Tibial nerve (tissue), 4 donors: ENCODE results near the gene COL4A1. TPM values are rescaled to one million over a fixed set of nuclear protein-coding genes. Genes with fewer than 3 reads are reported as not detected.
A peak's percentile ranks its signal among the peaks of the same experiment; 100 is the strongest.

ENCODE experiments used
- DNase-seq, 2 donors: peaks; one replicate each; pipeline ENCODE4 v3.0.0-alpha.2; 2019; ENCODE audit warnings: low spot score in 2 of 2
- H3K27ac ChIP-seq, 4 donors: fragments of 200-600 bp; sonication (generic) in 3 of 4; one replicate each; pipeline ENCODE4 v1.5.1; 2017 to 2019; ENCODE audit warnings: mild to moderate bottlenecking in 1 of 4
- H3K27me3 ChIP-seq, 2 donors: fragments of 200-600 bp; sonication (generic) in 1 of 2; one replicate each; pipeline versions ENCODE4 v1.5.1 to v1.6.0; 2017 to 2019
- H3K36me3 ChIP-seq, 3 donors: fragments of 200-600 bp; sonication (generic); one replicate each; pipeline ENCODE4 v1.5.1; 2018 to 2019
- H3K4me1 ChIP-seq, 4 donors: fragments of 200-600 bp; sonication (generic) in 3 of 4; one replicate each; pipeline ENCODE4 v1.5.1; 2017 to 2019
- H3K4me3 ChIP-seq, 4 donors: fragments of 200-600 bp; sonication (generic) in 3 of 4; one replicate each; pipeline ENCODE4 v1.5.1; 2017 to 2019; ENCODE audit warnings: mild to moderate bottlenecking in 1 of 4, moderate library complexity in 1 of 4
- H3K9me3 ChIP-seq, 4 donors: fragments of 200-600 bp; sonication (generic) in 3 of 4; one replicate each; pipeline ENCODE4 v1.5.1; 2017 to 2019
- CTCF ChIP-seq, 5 experiments: fragments of 200-600 bp in 3 of 5; fragments of 450-650 bp in 2 of 5; sonication (generic) in 3 of 5; IDR thresholded peaks; one replicate each; pipeline ENCODE4 v1.5.1; 2016 to 2019; ENCODE audit warnings: antibody characterized with exemption in 5 of 5, mild to moderate bottlenecking in 3 of 5, moderate library complexity in 2 of 5
- EP300 ChIP-seq, 2 donors: sonication (generic); formaldehyde crosslinking; IDR thresholded peaks; one replicate each; pipeline ENCODE4 v1.6.1; 2017; ENCODE audit warnings: antibody characterized with exemption in 2 of 2, mild to moderate bottlenecking in 1 of 2
- POLR2A ChIP-seq, 2 donors: fragments of 450-650 bp; IDR thresholded peaks; one replicate each; pipeline ENCODE4 v1.6.1; 2017; ENCODE audit warnings: antibody characterized with exemption in 2 of 2, mild to moderate bottlenecking in 2 of 2, moderate library complexity in 2 of 2
- WGBS, 2 donors: methylation state at CpG; one replicate each; pipeline ENCODE4 v1.1.5; 2018; 5-methylcytosine and 5-hydroxymethylcytosine counted together
- total RNA-seq, 4 donors: library from RNA; depleted of rRNA; stranded (reverse); fragments of >200 nt; gene quantifications; one replicate each; pipeline ENCODE4 v1.1.0, GENCODE V29; 2016

Gene COL4A1
- total RNA-seq, 4 donors from 2014 or later: 385 to 583 (median 526) TPM

DNA sequence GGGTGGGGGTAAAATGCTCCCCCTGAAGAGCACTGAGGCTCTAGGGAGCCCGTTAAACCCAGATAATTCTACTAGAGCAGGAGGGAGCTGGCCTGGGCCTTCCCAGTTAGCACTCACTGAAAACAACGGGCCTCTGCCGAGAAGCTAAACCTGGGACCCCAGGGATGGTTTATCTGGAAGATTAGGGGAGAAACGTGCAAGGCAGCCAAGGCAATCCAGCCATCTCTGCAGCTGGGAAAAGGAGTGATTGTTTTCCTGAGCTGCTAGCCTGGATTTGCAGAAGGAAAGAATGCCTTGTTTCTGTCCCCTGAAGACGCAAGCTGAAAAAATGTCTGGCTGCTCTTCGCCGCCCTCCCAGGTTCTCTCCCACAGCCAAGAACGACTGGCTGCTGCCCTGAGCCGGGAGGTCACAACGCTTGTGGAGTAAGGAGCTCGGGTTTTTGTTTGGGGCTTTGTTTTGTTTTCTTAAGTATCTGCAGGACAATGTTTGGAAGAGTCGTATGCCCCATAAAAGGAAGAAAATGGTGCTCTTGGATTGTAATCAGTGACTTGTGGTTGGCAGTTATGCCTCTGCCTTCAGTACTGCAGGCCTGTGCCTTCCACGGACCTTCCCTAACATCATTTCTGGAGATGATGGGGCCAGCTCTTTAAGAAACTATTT, 31.6 kb upstream of the COL4A1 start:
- H3K4me3 ChIP-seq: no peak overlapping the region
- H3K36me3 ChIP-seq: no peaks in the 10 kb centered on the region
- TF ChIP-seq EP300 (IDR thresholded peaks at IDR 0.05) (peak; percentile 40 to 84), CTCF (IDR thresholded peaks at IDR 0.05) (no peak)
- H3K27ac ChIP-seq: peak overlapping the region; percentile 45 to 90 (median 80)
- H3K9me3 ChIP-seq: no peaks in the 10 kb centered on the region
- H3K4me1 ChIP-seq: peaks cover 3 to 98% (median 51%) of the 10 kb centered on the region in 4 donors
- WGBS, 2 donors: 11 to 18% methylated on average over 13 of the region's 13 CpGs
- peak; percentile 48 to 62 for DNase-seq
- no peaks in the 10 kb centered on the region for H3K27me3 ChIP-seq

GRCh38 chr13:110337247-110337646, 30.3 kb upstream of the COL4A1 start:
- H3K4me1 ChIP-seq: peaks cover 3 to 98% (median 51%) of the 10 kb centered on the region in 4 donors
- no peak overlapping the region for H3K4me3 ChIP-seq

DNA sequence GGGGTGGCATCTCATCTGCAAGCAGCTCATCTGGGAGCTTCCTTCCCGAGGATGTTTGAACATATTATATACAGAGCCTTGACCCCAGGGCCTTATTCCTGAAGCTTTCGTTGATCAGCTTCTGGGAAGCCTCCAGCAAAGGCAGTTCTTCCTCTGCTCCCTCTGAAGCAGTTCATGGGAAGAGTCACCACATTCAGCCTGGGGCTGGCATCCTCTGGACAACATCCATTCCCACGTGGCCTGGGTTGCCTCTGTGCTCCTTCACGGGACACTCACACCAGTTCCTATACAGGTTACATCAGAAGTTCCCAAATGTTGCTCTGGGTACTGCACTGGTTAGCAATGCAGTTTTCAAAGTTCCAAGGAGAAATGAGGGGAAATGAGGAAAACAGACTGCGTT, 29.7 kb upstream of the COL4A1 start:
- DNase-seq: no peak
- WGBS, 2 donors: 42 to 48% methylated on average over 5 of the region's 5 CpGs
- TF ChIP-seq CTCF (IDR thresholded peaks at IDR 0.05): no peak
- no peak for TF ChIP-seq POLR2A (IDR thresholded peaks at IDR 0.05)
- TF ChIP-seq EP300 (IDR thresholded peaks at IDR 0.05): no peak
- Histone ChIP-seq H3K27ac (peak overlapping the region; percentile 14 to 90 (median 80)), H3K9me3 (no peaks in the 10 kb centered on the region), H3K4me1 (peaks cover 3 to 98% (median 51%) of the 10 kb centered on the region in 4 donors), H3K36me3 (no peaks in the 10 kb centered on the region), H3K4me3 (no peak overlapping the region), H3K27me3 (no peaks in the 10 kb centered on the region)

More at GRCh38 chr13:110337247-110337646, 30.3 kb upstream of the COL4A1 start:
- Histone ChIP-seq H3K27me3 (no peaks in the 10 kb centered on the region), H3K36me3 (no peaks in the 10 kb centered on the region), H3K9me3 (no peaks in the 10 kb centered on the region), H3K27ac (peak overlapping the region; percentile 23 to 90 (median 80))
- TF ChIP-seq CTCF (IDR thresholded peaks at IDR 0.05) (no peak), EP300 (IDR thresholded peaks at IDR 0.05) (no peak), POLR2A (IDR thresholded peaks at IDR 0.05) (no peak)
- 73 to 74% methylated on average over 7 of the region's 7 CpGs for WGBS, 2 donors
- no peak for DNase-seq

GRCh38 chr13:110336108-110336507, 29.2 kb upstream of the COL4A1 start:
- Histone ChIP-seq H3K4me3 (no peak overlapping the region), H3K27ac (peak overlapping the region in 3 of 4 donors; percentile 14 to 90 (median 89)), H3K9me3 (no peaks in the 10 kb centered on the region), H3K27me3 (no peaks in the 10 kb centered on the region), H3K4me1 (peaks cover 3 to 98% (median 54%) of the 10 kb centered on the region in 4 donors), H3K36me3 (no peaks in the 10 kb centered on the region)
- 56 to 64% methylated on average over 9 of the region's 9 CpGs for WGBS, 2 donors
- DNase-seq: no peak
- TF ChIP-seq EP300 (IDR thresholded peaks at IDR 0.05): no peak
- TF ChIP-seq CTCF (IDR thresholded peaks at IDR 0.05): no peak
- no peak for TF ChIP-seq POLR2A (IDR thresholded peaks at IDR 0.05)

- Histone ChIP-seq H3K27ac (peak overlapping the region in 2 of 4 donors; percentile 89 to 90), H3K36me3 (peaks cover 0 to 6% (median 0%) of the 10 kb centered on the region in 3 donors), H3K4me1 (peaks cover 3 to 98% (median 50%) of the 10 kb centered on the region in 4 donors), H3K9me3 (no peaks in the 10 kb centered on the region), H3K4me3 (no peak overlapping the region), H3K27me3 (no peaks in the 10 kb centered on the region)
- TF ChIP-seq CTCF (IDR thresholded peaks at IDR 0.05): no peak
- TF ChIP-seq EP300 (IDR thresholded peaks at IDR 0.05): no peak
- DNase-seq: no peak
- 79 to 85% methylated on average over 11 of the region's 11 CpGs for WGBS, 2 donors
Measured at GRCh38 chr13:110334841-110335490, 28.0 kb upstream of the COL4A1 start.
